Esophagus squamous epithelium (tissue), 4 donors: Measurements from ENCODE around the gene SSTR3.

Experiments
- POLR2A ChIP-seq, 4 donors: fragments of 450-650 bp; IDR thresholded peaks; one replicate each; pipeline ENCODE4 v1.6.1; 2017; ENCODE audit warnings: antibody characterized with exemption in 4 of 4, mild to moderate bottlenecking in 4 of 4, moderate library complexity in 3 of 4
- TF ChIP-seq, protein P1 (sequence below), 6 experiments: fragments of 450-650 bp in 4 of 6; fragments of 200-600 bp in 2 of 6; sonication (generic) in 2 of 6; IDR thresholded peaks; one replicate each; pipeline ENCODE4 v1.5.1; 2016 to 2019; ENCODE audit warnings: antibody characterized with exemption in 6 of 6, mild to moderate bottlenecking in 4 of 6, moderate library complexity in 4 of 6

DNA sequence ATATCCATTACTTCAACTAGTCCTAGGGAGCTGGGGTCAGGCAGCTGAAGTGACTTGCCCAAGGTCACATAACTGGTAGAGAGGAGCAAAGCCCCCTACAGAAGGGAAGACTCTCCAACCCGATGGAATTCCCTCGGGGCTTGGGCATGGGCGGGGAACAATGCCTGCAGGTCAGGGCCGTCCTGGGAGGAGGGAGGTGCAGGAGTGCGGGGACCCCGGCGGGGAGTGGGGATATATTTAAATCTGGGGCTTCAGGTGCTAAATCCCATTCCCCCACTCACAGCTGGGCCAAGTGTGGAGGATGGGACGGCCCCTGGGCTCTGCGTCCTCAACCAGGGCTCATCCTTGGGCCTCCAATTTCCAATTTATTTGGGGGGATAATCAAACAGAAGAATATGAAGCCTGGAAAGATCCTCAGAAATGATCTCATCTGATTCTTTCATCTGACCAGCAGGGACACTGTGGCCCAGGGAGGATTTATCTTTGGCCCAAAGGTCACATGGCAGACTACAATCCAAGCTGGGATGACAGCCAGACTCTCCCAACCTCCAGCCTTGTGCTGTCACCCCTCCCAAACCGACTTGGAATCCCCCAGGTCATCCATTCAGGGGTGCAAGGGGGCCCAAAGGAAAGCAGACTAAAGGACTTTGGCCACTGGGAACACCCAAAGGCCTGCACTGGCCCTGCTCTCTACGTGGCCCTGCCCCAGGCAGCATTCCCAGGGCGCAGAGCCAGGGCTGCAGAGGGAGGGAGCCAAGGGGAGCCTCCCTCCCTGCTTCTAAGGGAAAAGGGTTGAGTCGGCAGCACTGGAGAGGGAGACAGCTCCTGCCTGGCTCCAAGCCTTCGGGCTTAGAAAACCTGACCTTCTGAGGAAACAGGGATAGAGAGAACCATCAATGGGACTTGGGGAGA, 15.5 kb downstream of the SSTR3 start:
- TF ChIP-seq, protein P1, sequence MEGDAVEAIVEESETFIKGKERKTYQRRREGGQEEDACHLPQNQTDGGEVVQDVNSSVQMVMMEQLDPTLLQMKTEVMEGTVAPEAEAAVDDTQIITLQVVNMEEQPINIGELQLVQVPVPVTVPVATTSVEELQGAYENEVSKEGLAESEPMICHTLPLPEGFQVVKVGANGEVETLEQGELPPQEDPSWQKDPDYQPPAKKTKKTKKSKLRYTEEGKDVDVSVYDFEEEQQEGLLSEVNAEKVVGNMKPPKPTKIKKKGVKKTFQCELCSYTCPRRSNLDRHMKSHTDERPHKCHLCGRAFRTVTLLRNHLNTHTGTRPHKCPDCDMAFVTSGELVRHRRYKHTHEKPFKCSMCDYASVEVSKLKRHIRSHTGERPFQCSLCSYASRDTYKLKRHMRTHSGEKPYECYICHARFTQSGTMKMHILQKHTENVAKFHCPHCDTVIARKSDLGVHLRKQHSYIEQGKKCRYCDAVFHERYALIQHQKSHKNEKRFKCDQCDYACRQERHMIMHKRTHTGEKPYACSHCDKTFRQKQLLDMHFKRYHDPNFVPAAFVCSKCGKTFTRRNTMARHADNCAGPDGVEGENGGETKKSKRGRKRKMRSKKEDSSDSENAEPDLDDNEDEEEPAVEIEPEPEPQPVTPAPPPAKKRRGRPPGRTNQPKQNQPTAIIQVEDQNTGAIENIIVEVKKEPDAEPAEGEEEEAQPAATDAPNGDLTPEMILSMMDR (IDR thresholded peaks at IDR 0.05): peak in 1 of 6 experiments; percentile 10
- TF ChIP-seq POLR2A (IDR thresholded peaks at IDR 0.05): no peak
